Measurements from ENCODE around the gene NAALADL2.
"Not testable (repeated sequence)": the region's sequence is repeated elsewhere in the genome, so short reads cannot be mapped to it uniquely, and the experiment has no call there.

The NAALADL2 gene

DNA sequence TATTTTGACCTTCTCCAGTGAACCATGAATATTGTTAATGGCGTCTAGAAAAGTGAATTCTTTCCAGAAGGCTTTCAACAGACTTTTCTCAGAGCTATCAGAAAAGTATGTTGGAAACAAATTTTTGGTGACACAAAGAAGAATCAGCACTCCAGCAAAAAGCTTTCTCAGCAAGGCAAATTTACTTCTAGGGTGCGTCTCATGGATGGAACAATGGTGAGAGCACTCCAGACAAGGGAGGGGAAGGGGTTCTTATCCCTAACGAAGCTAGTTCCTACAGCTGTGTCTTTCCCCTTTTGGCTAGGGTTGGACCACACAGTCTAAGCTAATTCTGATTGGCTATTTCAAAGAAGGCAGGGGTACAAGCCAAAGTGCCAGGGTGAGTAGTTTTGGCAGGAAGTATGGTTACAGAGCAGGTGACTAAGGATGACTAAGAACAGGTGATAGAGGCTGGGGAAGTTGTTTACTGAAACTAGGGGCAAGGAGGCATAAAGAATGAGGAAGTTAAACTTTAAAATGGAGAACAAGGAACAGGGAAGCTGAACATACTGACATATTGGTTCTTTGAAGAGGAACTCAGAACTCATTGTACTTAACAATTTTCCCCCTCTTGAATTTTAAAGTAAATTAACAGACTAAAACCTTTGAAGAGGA lies 959.8 kb downstream of the NAALADL2 start:
- no peaks in the 10 kb centered on the region for H3K27me3 ChIP-seq (ENCODE audit: insufficient read depth, low read length)
- H4K12ac ChIP-seq (ENCODE audit: low read depth, low read length): no peak overlapping the region
- no peak overlapping the region for H2AK5ac ChIP-seq (ENCODE audit: low read length)
- no peak overlapping the region for H3K4ac ChIP-seq (ENCODE audit: low read depth, low read length)
- no peaks in the 10 kb centered on the region for H3K4me1 ChIP-seq (ENCODE audit: control insufficient read depth in 1 of 2, insufficient read depth in 2 of 2, low read length in 2 of 2)
- H3K18ac ChIP-seq (ENCODE audit: low read length): no peak overlapping the region
- H3K79me2 ChIP-seq (ENCODE audit: control insufficient read depth, insufficient read depth, low read length, poor library complexity): no peaks in the 10 kb centered on the region
- no peaks in the 10 kb centered on the region for H3K36me3 ChIP-seq (ENCODE audit: control insufficient read depth in 1 of 2, insufficient read depth in 2 of 2, low read length in 2 of 2)
- no peak overlapping the region for H2BK120ac ChIP-seq (ENCODE audit: insufficient read depth, low read length, poor library complexity)
- H4K8ac ChIP-seq (ENCODE audit: low read depth, low read length): no peak overlapping the region
- no peak overlapping the region for H3K4me2 ChIP-seq (ENCODE audit: low read length)
- H3K79me1 ChIP-seq (ENCODE audit: low read length): no peaks in the 10 kb centered on the region
- H3K27ac ChIP-seq (ENCODE audit: low read depth, low read length): no peak overlapping the region
- no peak overlapping the region for H3K23ac ChIP-seq (ENCODE audit: low read length)
- no peak for DNase-seq
- H4K91ac ChIP-seq (ENCODE audit: low read depth, low read length): no peak overlapping the region
- H2BK12ac ChIP-seq (ENCODE audit: low read length): no peak overlapping the region
- no peak overlapping the region for H2AFZ ChIP-seq (ENCODE audit: insufficient read depth, low read length, poor library complexity)
- no peak overlapping the region for H3K4me3 ChIP-seq (ENCODE audit: low read depth, low read length)
- H3K9me3 ChIP-seq (ENCODE audit: insufficient read depth, low read depth, low read length): peaks cover 2% of the 10 kb centered on the region
- no peak overlapping the region for H3K9ac ChIP-seq (ENCODE audit: low read length)
- H2BK5ac ChIP-seq (ENCODE audit: low read depth, low read length, poor library complexity): no peak overlapping the region
- H3K14ac ChIP-seq (ENCODE audit: low read length): no peak overlapping the region
- no CpG with 5 or more reads among the region's 3 CpGs for WGBS (ENCODE audit: extremely low coverage, insufficient coverage, insufficient read length)

DNA sequence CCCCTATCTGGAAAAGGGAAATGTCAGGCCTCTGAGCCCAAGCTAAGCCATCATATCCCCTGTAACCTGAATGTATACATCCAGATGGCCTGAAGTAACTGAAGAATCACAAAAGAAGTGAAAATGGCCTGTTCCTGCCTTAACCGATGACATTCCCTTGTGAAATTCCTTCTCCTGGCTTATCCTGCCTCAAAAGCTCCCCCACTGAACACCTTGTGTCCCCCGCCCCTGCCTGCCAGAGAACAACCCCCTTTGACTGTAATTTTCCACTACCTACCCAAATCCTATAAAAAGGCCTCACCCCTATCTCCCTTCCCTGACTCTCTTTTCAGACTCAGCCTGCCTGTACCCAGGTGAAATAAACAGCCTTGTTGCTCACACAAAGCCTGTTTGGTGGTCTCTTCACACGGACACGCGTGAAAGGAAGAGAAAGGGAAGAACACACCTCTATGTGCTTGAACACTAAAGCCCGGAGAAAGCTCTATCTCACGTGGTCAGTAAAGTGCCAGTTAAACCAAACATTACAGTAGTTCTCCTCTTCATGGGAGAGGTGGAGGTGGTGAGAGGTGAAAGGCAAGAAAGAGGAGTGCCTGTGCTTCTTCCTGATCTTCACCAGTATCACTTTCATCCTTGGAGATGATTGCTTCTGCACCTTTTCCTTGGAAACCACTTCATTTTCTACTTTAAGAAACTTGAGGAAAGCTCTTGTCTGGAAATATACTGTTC lies 963.8 kb downstream of the NAALADL2 start:
- not testable (repeated sequence) for H2AFZ ChIP-seq (ENCODE audit: insufficient read depth, low read length, poor library complexity); H3K18ac ChIP-seq (ENCODE audit: low read length); H3K27me3 ChIP-seq (ENCODE audit: insufficient read depth, low read length); H4K12ac ChIP-seq (ENCODE audit: low read depth, low read length); H2BK120ac ChIP-seq (ENCODE audit: insufficient read depth, low read length, poor library complexity); H3K36me3 ChIP-seq (ENCODE audit: control insufficient read depth in 1 of 2, insufficient read depth in 2 of 2, low read length in 2 of 2); H3K79me1 ChIP-seq (ENCODE audit: low read length); H2BK5ac ChIP-seq (ENCODE audit: low read depth, low read length, poor library complexity); H3K4me3 ChIP-seq (ENCODE audit: low read depth, low read length); H3K4me2 ChIP-seq (ENCODE audit: low read length); H3K79me2 ChIP-seq (ENCODE audit: control insufficient read depth, insufficient read depth, low read length, poor library complexity); H3K23ac ChIP-seq (ENCODE audit: low read length); H2BK12ac ChIP-seq (ENCODE audit: low read length); H3K9me3 ChIP-seq (ENCODE audit: insufficient read depth, low read depth, low read length); H4K91ac ChIP-seq (ENCODE audit: low read depth, low read length); H3K14ac ChIP-seq (ENCODE audit: low read length); H2AK5ac ChIP-seq (ENCODE audit: low read length); H3K4me1 ChIP-seq (ENCODE audit: control insufficient read depth in 1 of 2, insufficient read depth in 2 of 2, low read length in 2 of 2); H3K9ac ChIP-seq (ENCODE audit: low read length); H3K27ac ChIP-seq (ENCODE audit: low read depth, low read length); H4K8ac ChIP-seq (ENCODE audit: low read depth, low read length); DNase-seq; H3K4ac ChIP-seq (ENCODE audit: low read depth, low read length)
- no CpG with 5 or more reads among the region's 7 CpGs for WGBS (ENCODE audit: extremely low coverage, insufficient coverage, insufficient read length)

- H3K4ac ChIP-seq (ENCODE audit: low read depth, low read length); H3K18ac ChIP-seq (ENCODE audit: low read length); DNase-seq; H3K23ac ChIP-seq (ENCODE audit: low read length); H2AK5ac ChIP-seq (ENCODE audit: low read length); H3K4me3 ChIP-seq (ENCODE audit: low read depth, low read length); H2AFZ ChIP-seq (ENCODE audit: insufficient read depth, low read length, poor library complexity); H4K8ac ChIP-seq (ENCODE audit: low read depth, low read length); H3K79me2 ChIP-seq (ENCODE audit: control insufficient read depth, insufficient read depth, low read length, poor library complexity); H3K36me3 ChIP-seq (ENCODE audit: control insufficient read depth in 1 of 2, insufficient read depth in 2 of 2, low read length in 2 of 2); H3K9ac ChIP-seq (ENCODE audit: low read length); H3K9me3 ChIP-seq (ENCODE audit: insufficient read depth, low read depth, low read length); H3K79me1 ChIP-seq (ENCODE audit: low read length); H2BK5ac ChIP-seq (ENCODE audit: low read depth, low read length, poor library complexity); H3K4me2 ChIP-seq (ENCODE audit: low read length); H3K27ac ChIP-seq (ENCODE audit: low read depth, low read length); H3K27me3 ChIP-seq (ENCODE audit: insufficient read depth, low read length); H4K12ac ChIP-seq (ENCODE audit: low read depth, low read length); H2BK12ac ChIP-seq (ENCODE audit: low read length); H4K91ac ChIP-seq (ENCODE audit: low read depth, low read length); H3K14ac ChIP-seq (ENCODE audit: low read length); H3K4me1 ChIP-seq (ENCODE audit: control insufficient read depth in 1 of 2, insufficient read depth in 2 of 2, low read length in 2 of 2); H2BK120ac ChIP-seq (ENCODE audit: insufficient read depth, low read length, poor library complexity): not testable (repeated sequence)
- WGBS (ENCODE audit: extremely low coverage, insufficient coverage, insufficient read length): no CpG with 5 or more reads among the region's 6 CpGs
Measured at GRCh38 chr3:175825016-175825580, 966.0 kb downstream of the NAALADL2 start.

DNA sequence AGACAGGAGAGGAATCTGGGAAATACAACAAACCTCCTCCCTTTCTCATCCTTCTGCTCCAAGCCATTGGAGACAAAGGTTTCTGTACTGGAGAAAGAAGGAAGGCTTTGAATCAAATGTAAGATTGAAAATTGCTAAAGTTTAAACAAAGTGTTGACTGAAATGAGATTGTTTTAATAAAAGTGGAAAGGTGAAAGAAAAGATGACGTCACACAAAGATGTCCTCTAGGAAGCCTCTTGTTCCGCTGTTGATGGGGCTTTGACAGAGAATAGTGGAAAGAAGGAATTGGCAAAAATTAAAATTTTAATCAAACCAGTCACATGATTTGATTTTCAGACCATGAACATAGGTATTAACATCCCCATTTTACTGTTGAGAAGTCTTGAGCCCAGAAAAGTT lies 967.6 kb downstream of the NAALADL2 start:
- Histone ChIP-seq H3K14ac (ENCODE audit: low read length) (no peak overlapping the region), H3K9me3 (ENCODE audit: insufficient read depth, low read depth, low read length) (no peaks in the 10 kb centered on the region), H2AK5ac (ENCODE audit: low read length) (no peak overlapping the region), H2AFZ (ENCODE audit: insufficient read depth, low read length, poor library complexity) (no peak overlapping the region), H2BK120ac (ENCODE audit: insufficient read depth, low read length, poor library complexity) (no peak overlapping the region), H3K36me3 (ENCODE audit: control insufficient read depth in 1 of 2, insufficient read depth in 2 of 2, low read length in 2 of 2) (no peaks in the 10 kb centered on the region), H3K79me2 (ENCODE audit: control insufficient read depth, insufficient read depth, low read length, poor library complexity) (no peaks in the 10 kb centered on the region), H3K23ac (ENCODE audit: low read length) (no peak overlapping the region), H4K12ac (ENCODE audit: low read depth, low read length) (no peak overlapping the region), H3K18ac (ENCODE audit: low read length) (no peak overlapping the region), H3K79me1 (ENCODE audit: low read length) (no peaks in the 10 kb centered on the region), H2BK12ac (ENCODE audit: low read length) (no peak overlapping the region), H4K8ac (ENCODE audit: low read depth, low read length) (no peak overlapping the region), H3K4me2 (ENCODE audit: low read length) (no peak overlapping the region), H3K9ac (ENCODE audit: low read length) (no peak overlapping the region), H3K4me3 (ENCODE audit: low read depth, low read length) (no peak overlapping the region), H3K4ac (ENCODE audit: low read depth, low read length) (no peak overlapping the region), H3K27ac (ENCODE audit: low read depth, low read length) (no peak overlapping the region), H4K91ac (ENCODE audit: low read depth, low read length) (no peak overlapping the region), H2BK5ac (ENCODE audit: low read depth, low read length, poor library complexity) (no peak overlapping the region), H3K27me3 (ENCODE audit: insufficient read depth, low read length) (no peaks in the 10 kb centered on the region), H3K4me1 (ENCODE audit: control insufficient read depth in 1 of 2, insufficient read depth in 2 of 2, low read length in 2 of 2) (no peaks in the 10 kb centered on the region)
- DNase-seq: no peak
- 100% methylated on average over 1 of the region's 2 CpGs for WGBS (ENCODE audit: extremely low coverage, insufficient coverage, insufficient read length)

Measured in trophoblast cell (in vitro differentiated cells and primary cell).